HG03045 (cell line): ENCODE measurements around the gene SEC22B.
"Not testable (repeated sequence)": the region's sequence is repeated elsewhere in the genome, so short reads cannot be mapped to it uniquely, and the experiment has no call there.

ENCODE experiments used
- ATAC-seq: cut with Tn5 transposase; IDR thresholded peaks from one replicate; pipeline ENCODE4 v1.9.1; 2021; ENCODE audit warnings: mild to moderate bottlenecking, moderate library complexity; ENCODE audit not compliant: unreplicated experiment

SEC22B gene

GRCh38 chr1:120120525-120120924 lies 55.8 kb downstream of the SEC22B start:
- not testable (repeated sequence) for ATAC-seq

GRCh38 chr1:120117371-120118177 lies 58.7 kb downstream of the SEC22B start:
- ATAC-seq = peak; percentile 47

GRCh38 chr1:120116094-120116493 lies 60.2 kb downstream of the SEC22B start:
- not testable (repeated sequence) for ATAC-seq

- not testable (repeated sequence) for ATAC-seq
Observed at GRCh38 chr1:120113134-120113533, 63.2 kb downstream of the SEC22B start.

GRCh38 chr1:120112212-120112611 lies 64.1 kb downstream of the SEC22B start:
- ATAC-seq = not testable (repeated sequence)

- not testable (repeated sequence) for ATAC-seq
Observed at GRCh38 chr1:120111771-120112170, 64.5 kb downstream of the SEC22B start.

GRCh38 chr1:120111008-120111407 lies 65.3 kb downstream of the SEC22B start:
- not testable (repeated sequence) for ATAC-seq

GRCh38 chr1:120109656-120110055 lies 66.7 kb downstream of the SEC22B start:
- ATAC-seq = not testable (repeated sequence)

GRCh38 chr1:120109180-120109579 lies 67.1 kb downstream of the SEC22B start:
- not testable (repeated sequence) for ATAC-seq

- ATAC-seq = not testable (repeated sequence)
Observed at GRCh38 chr1:120105288-120105687, 71.0 kb downstream of the SEC22B start.

- not testable (repeated sequence) for ATAC-seq
Observed at GRCh38 chr1:120103768-120104167, 72.6 kb downstream of the SEC22B start.

- ATAC-seq = not testable (repeated sequence)
Observed at GRCh38 chr1:120101593-120101992, 74.7 kb downstream of the SEC22B start.
